GM12892 (cell line): Measurements from ENCODE around the gene PSMC5.

ENCODE experiments used
- DNase-seq: peaks from one replicate; pipeline ENCODE4 v3.0.0; 2011; ENCODE audit not compliant: insufficient read length
- FAIRE-seq: peaks from 2 replicates; lab custom pipeline; 2011; peaks lifted over from hg19 to GRCh38; lab: Jason Lieb, UNC
- POLR2A ChIP-seq: IDR thresholded peaks from 2 replicates; pipeline ENCODE4 v1.6.1; 2011; ENCODE audit warnings: low read depth, low read length, control low read depth
- POLR2AphosphoS5 ChIP-seq: IDR thresholded peaks from 2 replicates; pipeline ENCODE4 v1.6.1; 2011; ENCODE audit warnings: low read depth, low read length, control low read depth
- TAF1 ChIP-seq: IDR thresholded peaks from 2 replicates; pipeline ENCODE4 v1.6.1; 2011; ENCODE audit warnings: low read depth, mild to moderate bottlenecking, control low read depth, low read length, borderline replicate concordance

The PSMC5 gene

GRCh38 chr17:63822537-63822936 is 4.7 kb upstream of the PSMC5 start:
- FAIRE-seq = no peak
- DNase-seq = no peak
- no peak for TF ChIP-seq POLR2A
- no peak for TF ChIP-seq POLR2AphosphoS5
- no peak for TF ChIP-seq TAF1

GRCh38 chr17:63823659-63824331 is 3.4 kb upstream of the PSMC5 start:
- no peak for TF ChIP-seq TAF1
- no peak for TF ChIP-seq POLR2AphosphoS5
- TF ChIP-seq POLR2A = no peak
- DNase-seq (no peak), FAIRE-seq (no peak)

GRCh38 chr17:63824362-63824761 is 2.9 kb upstream of the PSMC5 start:
- TF ChIP-seq TAF1 (no peak), POLR2AphosphoS5 (no peak), POLR2A (no peak)
- DNase-seq (no peak), FAIRE-seq (no peak)

- FAIRE-seq = no peak
- no peak for TF ChIP-seq TAF1
- no peak for DNase-seq
Measured at GRCh38 chr17:63826468-63827001, 696 bp upstream of the PSMC5 start.

GRCh38 chr17:63827801-63828221 is 580 bp downstream of the PSMC5 start:
- no peak for FAIRE-seq

GRCh38 chr17:63828936-63829335 is 1.7 kb downstream of the PSMC5 start:
- no peak for FAIRE-seq
- no peak for TF ChIP-seq POLR2A
- no peak for TF ChIP-seq POLR2AphosphoS5
- no peak for TF ChIP-seq TAF1
- no peak for DNase-seq

More at GRCh38 chr17:63827801-63828221, 580 bp downstream of the PSMC5 start:
- no peak for TF ChIP-seq POLR2A
- TF ChIP-seq TAF1 = no peak
- TF ChIP-seq POLR2AphosphoS5 = no peak
- no peak for DNase-seq

GRCh38 chr17:63830278-63830677 is 3.0 kb downstream of the PSMC5 start:
- no peak for FAIRE-seq
- TF ChIP-seq POLR2A (no peak), TAF1 (no peak), POLR2AphosphoS5 (no peak)
- no peak for DNase-seq

GRCh38 chr17:63830904-63831491 is 3.8 kb downstream of the PSMC5 start:
- DNase-seq = no peak
- no peak for FAIRE-seq

GRCh38 chr17:63831505-63831904 is 4.3 kb downstream of the PSMC5 start:
- TF ChIP-seq TAF1 = no peak
- no peak for TF ChIP-seq POLR2AphosphoS5
- TF ChIP-seq POLR2A = no peak
- no peak for DNase-seq
- FAIRE-seq = no peak

More at GRCh38 chr17:63830904-63831491, 3.8 kb downstream of the PSMC5 start:
- no peak for TF ChIP-seq TAF1
- no peak for TF ChIP-seq POLR2A
- TF ChIP-seq POLR2AphosphoS5 = no peak; the same call in 1 of the 2 replicates

GRCh38 chr17:63832014-63832413 is 4.8 kb downstream of the PSMC5 start:
- no peak for DNase-seq
- FAIRE-seq = no peak
- no peak for TF ChIP-seq POLR2AphosphoS5
- TF ChIP-seq POLR2A = no peak
- TF ChIP-seq TAF1 = no peak

GRCh38 chr17:63832455-63832854 is 5.2 kb downstream of the PSMC5 start:
- TF ChIP-seq TAF1 (no peak), POLR2A (0 out of 2 replicates have a peak, but pooled peaks have one; percentile 12), POLR2AphosphoS5 (no peak)
- DNase-seq = no peak
- FAIRE-seq = no peak

- FAIRE-seq = no peak
- no peak for TF ChIP-seq POLR2AphosphoS5
- TF ChIP-seq TAF1 = no peak
- TF ChIP-seq POLR2A = no peak; the same call in none of the 2 replicates
- DNase-seq = no peak
Measured at GRCh38 chr17:63833026-63833740, 6.0 kb downstream of the PSMC5 start.
